H1 (cell line): ENCODE data around the gene COL27A1. TPM values are rescaled to one million over a fixed set of nuclear protein-coding genes. Genes with fewer than 3 reads are reported as not detected.

Source experiments
- NANOG ChIP-seq: IDR thresholded peaks from 2 replicates; pipeline ENCODE4 v1.6.1; 2011; ENCODE audit warnings: low read length, low read depth, mild to moderate bottlenecking, inconsistent platforms; ENCODE audit not compliant: insufficient read depth, poor library complexity, severe bottlenecking
- polyA plus RNA-seq, 7 experiments: library from polyadenylated mRNA; depleted of rRNA in 3 of 7; stranded (reverse) in 5 of 7; unstranded in 2 of 7; fragments of >200 nt in 5 of 7; fragments of 200-250 nt in 2 of 7; gene quantifications; 1 replicate in 5 of 7; 2 replicates in 1 of 7; 4 replicates in 1 of 7; pipeline versions ENCODE4 v1.2.1 to v1.2.3, GENCODE V29; 2011 to 2013; ENCODE audit warnings: missing spikeins in 2 of 7, mixed read lengths in 2 of 7
- total RNA-seq: library from RNA; stranded (reverse); fragmentation: NEBNext Ultra II Directional; extraction: Animal tissue kit (Norgen Biotek cat#: 25700); gene quantifications from 2 replicates; pipeline ENCODE4 v1.2.1, GENCODE V29; 2021
- TF ChIP-seq, protein P1 (sequence below): IDR thresholded peaks from 2 replicates; pipeline ENCODE4 v1.6.1; 2012; ENCODE audit warnings: low read length, inconsistent platforms

Gene COL27A1
- total and polyA plus RNA-seq, 2 of the 8 experiments (the other 6 are each of a cell fraction or from before 2014, with no cell fraction given): 15.1 to 22.8 TPM

DNA sequence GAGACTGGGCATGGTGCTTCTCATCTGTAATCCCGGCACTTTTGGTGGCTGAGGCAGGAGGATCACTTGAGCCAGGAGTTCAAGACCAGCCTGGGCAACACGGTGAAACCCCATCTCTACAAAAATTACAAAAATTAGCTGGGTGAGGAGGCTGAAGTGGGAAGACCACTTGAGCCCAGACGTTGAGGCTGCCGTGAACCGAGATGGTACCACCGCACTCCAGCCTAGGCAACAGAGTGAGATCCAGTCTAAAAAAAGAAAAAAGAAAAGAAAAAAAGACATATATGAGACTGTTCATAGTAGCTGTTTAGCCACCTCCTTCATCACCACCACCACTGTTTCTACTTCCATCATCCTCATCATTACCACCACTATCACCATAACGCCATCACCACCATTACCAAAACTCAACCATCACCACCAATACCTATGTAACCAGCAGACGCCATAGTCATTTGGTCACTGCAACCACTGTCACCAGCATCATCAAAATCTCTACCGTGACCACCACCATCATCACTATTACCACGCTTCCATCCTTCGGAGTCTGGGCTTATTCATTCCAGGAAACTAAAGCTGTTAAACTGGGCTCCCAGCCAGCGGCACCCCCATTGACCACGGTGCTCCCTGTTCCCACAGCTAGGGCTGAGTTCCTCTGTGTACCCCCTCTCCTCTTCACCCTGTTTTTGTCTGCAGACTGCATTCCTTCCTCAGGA, 47.9 kb upstream of the COL27A1 start (continued):
- TF ChIP-seq, protein P1, sequence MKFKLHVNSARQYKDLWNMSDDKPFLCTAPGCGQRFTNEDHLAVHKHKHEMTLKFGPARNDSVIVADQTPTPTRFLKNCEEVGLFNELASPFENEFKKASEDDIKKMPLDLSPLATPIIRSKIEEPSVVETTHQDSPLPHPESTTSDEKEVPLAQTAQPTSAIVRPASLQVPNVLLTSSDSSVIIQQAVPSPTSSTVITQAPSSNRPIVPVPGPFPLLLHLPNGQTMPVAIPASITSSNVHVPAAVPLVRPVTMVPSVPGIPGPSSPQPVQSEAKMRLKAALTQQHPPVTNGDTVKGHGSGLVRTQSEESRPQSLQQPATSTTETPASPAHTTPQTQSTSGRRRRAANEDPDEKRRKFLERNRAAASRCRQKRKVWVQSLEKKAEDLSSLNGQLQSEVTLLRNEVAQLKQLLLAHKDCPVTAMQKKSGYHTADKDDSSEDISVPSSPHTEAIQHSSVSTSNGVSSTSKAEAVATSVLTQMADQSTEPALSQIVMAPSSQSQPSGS: no peak
- no peak for TF ChIP-seq NANOG
